Neural cell (in vitro differentiated cells): ENCODE data around the gene FOXJ3. TPM values are rescaled to one million over a fixed set of nuclear protein-coding genes. Genes with fewer than 3 reads are reported as not detected.

Source experiments
- H2AFZ ChIP-seq: fragments of 200-600, 300-800 bp; sonication (generic), shearing (Covaris generic); 2 replicates; pipeline ENCODE4 v1.6.0; 2014; ENCODE audit warnings: low read depth, mild to moderate bottlenecking, antibody characterized with exemption, low read length, moderate library complexity
- H3F3A ChIP-seq: fragments of 200-600 bp; shearing (Covaris generic); 2 replicates; pipeline ENCODE4 v1.6.1; 2016; ENCODE audit warnings: mild to moderate bottlenecking, moderate library complexity, mixed read lengths, antibody characterized with exemption, low read length; ENCODE audit not compliant: insufficient read depth, poor library complexity, severe bottlenecking
- H3K27ac ChIP-seq: fragments of 200-600, 300-800 bp; sonication (generic), shearing (Covaris generic); 2 replicates; pipeline ENCODE4 v1.5.1; 2014; ENCODE audit warnings: mild to moderate bottlenecking, low read length, moderate library complexity
- H3K27me3 ChIP-seq: fragments of 300-800, 200-600 bp; sonication (generic), shearing (Covaris generic); 2 replicates; pipeline ENCODE4 v1.6.0; 2014; ENCODE audit warnings: mild to moderate bottlenecking, low read depth, low read length, moderate library complexity; ENCODE audit not compliant: insufficient read depth
- H3K36me3 ChIP-seq: fragments of 300-800, 200-600 bp; sonication (generic), shearing (Covaris generic); 2 replicates; pipeline ENCODE4 v1.5.1; 2014; ENCODE audit warnings: mild to moderate bottlenecking, antibody characterized with exemption, low read length, moderate library complexity; ENCODE audit not compliant: insufficient read depth
- H3K4me2 ChIP-seq: fragments of 300-800, 200-600 bp; sonication (generic), shearing (Covaris generic); 2 replicates; pipeline ENCODE4 v1.6.0; 2014; ENCODE audit warnings: mild to moderate bottlenecking, low read length
- H3K4me3 ChIP-seq: fragments of 300-800, 200-600 bp; sonication (generic), shearing (Covaris generic); 2 replicates; pipeline ENCODE4 v1.5.1; 2014; ENCODE audit warnings: mild to moderate bottlenecking, low read length, moderate library complexity
- H3K79me2 ChIP-seq: fragments of 200-600 bp; shearing (Covaris generic); replicated peaks from 2 replicates; pipeline ENCODE4 v1.6.0; 2014; ENCODE audit warnings: mild to moderate bottlenecking, low read length, moderate library complexity; ENCODE audit not compliant: insufficient read depth
- H3K9ac ChIP-seq: fragments of 300-800, 200-600 bp; sonication (generic), shearing (Covaris generic); 2 replicates; pipeline ENCODE4 v1.6.1; 2016; ENCODE audit warnings: mild to moderate bottlenecking, low read length, mixed read lengths
- H3K9me2 ChIP-seq: fragments of 200-600 bp; shearing (Covaris generic); 2 replicates; pipeline ENCODE4 v1.6.1; 2016; ENCODE audit warnings: mild to moderate bottlenecking, low read length, mixed read lengths; ENCODE audit not compliant: insufficient read depth
- H3K9me3 ChIP-seq: fragments of 200-600, 300-800 bp; sonication (generic), shearing (Covaris generic); 2 replicates; pipeline ENCODE4 v1.6.1; 2016; ENCODE audit warnings: mild to moderate bottlenecking, mixed run types, low read length, moderate library complexity, mixed read lengths
- H4K20me1 ChIP-seq: fragments of 200-600 bp; shearing (Covaris generic); 2 replicates; pipeline ENCODE4 v1.6.1; 2016; ENCODE audit warnings: mild to moderate bottlenecking, mixed run types; ENCODE audit not compliant: insufficient read depth
- EP300 ChIP-seq: fragments of 450-650 bp; conservative IDR thresholded peaks from 2 replicates; pipeline ENCODE4 v1.6.1; 2014; ENCODE audit warnings: antibody characterized with exemption, mild to moderate bottlenecking, moderate library complexity; ENCODE audit not compliant: poor library complexity, severe bottlenecking
- EZH2 ChIP-seq: fragments of 200-600, 300-800 bp; shearing (Covaris generic), sonication (generic); IDR thresholded peaks from 2 replicates; pipeline ENCODE4 v1.6.1; 2014; ENCODE audit warnings: antibody characterized with exemption, low read length, borderline replicate concordance, mild to moderate bottlenecking; ENCODE audit not compliant: insufficient read depth, poor library complexity, severe bottlenecking
- MXI1 ChIP-seq: fragments of 450-650 bp; conservative IDR thresholded peaks from 2 replicates; pipeline ENCODE4 v1.6.1; 2014; ENCODE audit warnings: antibody characterized with exemption, mild to moderate bottlenecking; ENCODE audit not compliant: poor library complexity, severe bottlenecking
- POLR2AphosphoS5 ChIP-seq: IDR thresholded peaks from 2 replicates; pipeline ENCODE4 v1.6.1; 2012
- RAD21 ChIP-seq: fragments of 450-650 bp; conservative IDR thresholded peaks from 2 replicates; pipeline ENCODE4 v1.6.1; 2014; ENCODE audit warnings: antibody characterized with exemption, mild to moderate bottlenecking, moderate library complexity
- REST ChIP-seq: IDR thresholded peaks from 2 replicates; pipeline ENCODE4 v1.6.1; 2012; ENCODE audit warnings: borderline replicate concordance
- SMC3 ChIP-seq: fragments of 450-650 bp; conservative IDR thresholded peaks from 2 replicates; pipeline ENCODE4 v1.6.1; 2014; ENCODE audit warnings: antibody characterized with exemption, mild to moderate bottlenecking, moderate library complexity; ENCODE audit not compliant: poor library complexity
- TAF1 ChIP-seq: IDR thresholded peaks from 2 replicates; pipeline ENCODE4 v1.6.1; 2012; ENCODE audit warnings: low read depth
- polyA plus RNA-seq: library from polyadenylated mRNA; depleted of rRNA; stranded (reverse); fragments of >200 nt; gene quantifications from 2 replicates; pipeline ENCODE4 v1.2.3, GENCODE V29; 2014
- TF ChIP-seq, protein P1 (sequence below): fragments of 450-650 bp; IDR thresholded peaks from 2 replicates; pipeline ENCODE4 v1.5.1; 2014; ENCODE audit warnings: antibody characterized with exemption, mild to moderate bottlenecking, moderate library complexity; ENCODE audit not compliant: poor library complexity, severe bottlenecking

The FOXJ3 gene
- polyA plus RNA-seq, 1 donor from 2014 or later, result 36.0 TPM

DNA sequence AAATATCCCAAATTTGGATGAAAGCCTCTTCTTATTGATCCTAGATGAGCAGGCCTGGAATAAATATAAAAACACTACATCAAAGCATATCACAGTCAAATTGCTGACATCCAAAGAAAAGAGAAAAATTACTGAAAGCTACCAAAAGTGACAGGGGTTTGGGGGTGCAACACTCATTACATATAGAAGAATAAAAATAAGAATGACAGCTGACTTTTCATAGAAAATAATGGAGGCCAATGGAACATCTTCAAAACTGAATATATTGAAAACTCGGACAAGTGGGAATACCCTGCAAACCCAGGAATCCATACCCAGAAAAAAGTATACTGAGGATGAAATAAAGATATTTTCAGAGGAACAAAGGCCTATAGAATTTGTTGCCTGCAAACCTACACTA lies 84.0 kb downstream of the FOXJ3 start:
- Histone ChIP-seq H3K9me2 (no peaks in the 10 kb centered on the region), H3K79me2 (peaks cover 32% of the 10 kb centered on the region), H2AFZ (no peak overlapping the region), H3K4me2 (no peak overlapping the region), H3K9me3 (no peaks in the 10 kb centered on the region), H3K9ac (no peak overlapping the region), H3F3A (no peaks in the 10 kb centered on the region), H3K27me3 (no peaks in the 10 kb centered on the region), H3K27ac (no peak overlapping the region), H3K4me3 (no peak overlapping the region), H4K20me1 (no peaks in the 10 kb centered on the region), H3K36me3 (no peaks in the 10 kb centered on the region)
- TF ChIP-seq TAF1, result no peak
- TF ChIP-seq RAD21, result no peak
- no peak for TF ChIP-seq EZH2
- TF ChIP-seq, protein P1, sequence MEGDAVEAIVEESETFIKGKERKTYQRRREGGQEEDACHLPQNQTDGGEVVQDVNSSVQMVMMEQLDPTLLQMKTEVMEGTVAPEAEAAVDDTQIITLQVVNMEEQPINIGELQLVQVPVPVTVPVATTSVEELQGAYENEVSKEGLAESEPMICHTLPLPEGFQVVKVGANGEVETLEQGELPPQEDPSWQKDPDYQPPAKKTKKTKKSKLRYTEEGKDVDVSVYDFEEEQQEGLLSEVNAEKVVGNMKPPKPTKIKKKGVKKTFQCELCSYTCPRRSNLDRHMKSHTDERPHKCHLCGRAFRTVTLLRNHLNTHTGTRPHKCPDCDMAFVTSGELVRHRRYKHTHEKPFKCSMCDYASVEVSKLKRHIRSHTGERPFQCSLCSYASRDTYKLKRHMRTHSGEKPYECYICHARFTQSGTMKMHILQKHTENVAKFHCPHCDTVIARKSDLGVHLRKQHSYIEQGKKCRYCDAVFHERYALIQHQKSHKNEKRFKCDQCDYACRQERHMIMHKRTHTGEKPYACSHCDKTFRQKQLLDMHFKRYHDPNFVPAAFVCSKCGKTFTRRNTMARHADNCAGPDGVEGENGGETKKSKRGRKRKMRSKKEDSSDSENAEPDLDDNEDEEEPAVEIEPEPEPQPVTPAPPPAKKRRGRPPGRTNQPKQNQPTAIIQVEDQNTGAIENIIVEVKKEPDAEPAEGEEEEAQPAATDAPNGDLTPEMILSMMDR, result no peak
- TF ChIP-seq SMC3, result no peak
- TF ChIP-seq EP300, result no peak
- no peak for TF ChIP-seq MXI1
- no peak for TF ChIP-seq REST
- no peak for TF ChIP-seq POLR2AphosphoS5

GRCh38 chr1:42250164-42250563 lies 84.9 kb downstream of the FOXJ3 start:
- Histone ChIP-seq H3K9me3 (no peaks in the 10 kb centered on the region), H3K9ac (no peak overlapping the region), H3K27ac (no peak overlapping the region), H3K4me3 (no peak overlapping the region), H3K4me2 (no peak overlapping the region), H4K20me1 (no peaks in the 10 kb centered on the region), H3K27me3 (no peaks in the 10 kb centered on the region), H3F3A (no peaks in the 10 kb centered on the region), H3K79me2 (peaks cover 32% of the 10 kb centered on the region), H3K36me3 (no peaks in the 10 kb centered on the region), H3K9me2 (no peaks in the 10 kb centered on the region), H2AFZ (no peak overlapping the region)
- no peak for TF ChIP-seq REST
- no peak for TF ChIP-seq EZH2
- TF ChIP-seq MXI1, result no peak
- TF ChIP-seq, protein P1, result no peak
